ENCODE measurements around the gene YEATS4. TPM values are rescaled to one million over a fixed set of nuclear protein-coding genes. Genes with fewer than 3 reads are reported as not detected.
"Not testable (repeated sequence)": the region's sequence is repeated elsewhere in the genome, so short reads cannot be mapped to it uniquely, and the experiment has no call there.

Gene YEATS4
- polyA plus RNA-seq, result 10 to 100 TPM in 1 of 2 donors, 1 to 10 TPM in 1; 6.8 to 14.7 TPM

- no peaks in the 10 kb centered on the region for H3K9me3 ChIP-seq (ENCODE audit: control insufficient read depth in 2 of 2, insufficient read depth in 1 of 2, low read depth in 1 of 2, low read length in 1 of 2)
- no peaks in the 10 kb centered on the region for H3K27me3 ChIP-seq (ENCODE audit: control insufficient read depth in 1 of 2, insufficient read depth in 2 of 2, low read length in 2 of 2)
- H3K27ac ChIP-seq (ENCODE audit: low read depth in 2 of 2, low read length in 1 of 2), result peak within 1 kb of the TSS; percentile 98 to 99
- WGBS, 2 donors, result 0% methylated on average over 62 to 70 of the region's 70 CpGs
- no peaks in the 10 kb centered on the region for H3K36me3 ChIP-seq (ENCODE audit: control insufficient read depth in 2 of 2, insufficient read depth in 2 of 2, low read length in 1 of 2)
- H3K4me3 ChIP-seq (ENCODE audit: low read depth in 1 of 2, low read length in 2 of 2), result peak within 1 kb of the TSS; percentile 82 to 94
- no peaks in the 10 kb centered on the region for H3K4me1 ChIP-seq (ENCODE audit: control insufficient read depth in 2 of 2, insufficient read depth in 2 of 2, low read length in 1 of 2)
Observed at GRCh38 chr12:69359531-69360347, at the start of gene YEATS4. Gene YEATS4 (plus strand): TSS chr12:69359743. CDS start chr12:69359973, 230 bp downstream.

- Histone ChIP-seq H3K27me3 (ENCODE audit: control insufficient read depth in 1 of 2, insufficient read depth in 2 of 2, low read length in 2 of 2) (no peaks in the 10 kb centered on the region), H3K9me3 (ENCODE audit: control insufficient read depth in 2 of 2, insufficient read depth in 1 of 2, low read depth in 1 of 2, low read length in 1 of 2) (peaks cover 4 to 5% of the 10 kb centered on the region in 2 donors), H3K4me3 (ENCODE audit: low read depth in 1 of 2, low read length in 2 of 2) (no peak overlapping the region), H3K27ac (ENCODE audit: low read depth in 2 of 2, low read length in 1 of 2) (no peak overlapping the region), H3K36me3 (ENCODE audit: control insufficient read depth in 2 of 2, insufficient read depth in 2 of 2, low read length in 1 of 2) (no peaks in the 10 kb centered on the region), H3K4me1 (ENCODE audit: control insufficient read depth in 2 of 2, insufficient read depth in 2 of 2, low read length in 1 of 2) (no peaks in the 10 kb centered on the region)
- WGBS, 2 donors, result 95 to 98% methylated on average over 3 of the region's 3 CpGs
Observed at GRCh38 chr12:69313209-69313608, 46.3 kb upstream of the YEATS4 start.

GRCh38 chr12:69316784-69317183, 42.8 kb upstream of the YEATS4 start:
- H3K4me3 ChIP-seq (ENCODE audit: low read depth in 1 of 2, low read length in 2 of 2); H3K27me3 ChIP-seq (ENCODE audit: control insufficient read depth in 1 of 2, insufficient read depth in 2 of 2, low read length in 2 of 2); H3K36me3 ChIP-seq (ENCODE audit: control insufficient read depth in 2 of 2, insufficient read depth in 2 of 2, low read length in 1 of 2); H3K9me3 ChIP-seq (ENCODE audit: control insufficient read depth in 2 of 2, insufficient read depth in 1 of 2, low read depth in 1 of 2, low read length in 1 of 2); H3K4me1 ChIP-seq (ENCODE audit: control insufficient read depth in 2 of 2, insufficient read depth in 2 of 2, low read length in 1 of 2); H3K27ac ChIP-seq (ENCODE audit: low read depth in 2 of 2, low read length in 1 of 2): not testable (repeated sequence)

GRCh38 chr12:69317233-69317632, 42.3 kb upstream of the YEATS4 start:
- 80 to 86% methylated on average over 2 of the region's 2 CpGs for WGBS, 2 donors
- not testable (repeated sequence) for H3K4me3 ChIP-seq (ENCODE audit: low read depth in 1 of 2, low read length in 2 of 2); H3K4me1 ChIP-seq (ENCODE audit: control insufficient read depth in 2 of 2, insufficient read depth in 2 of 2, low read length in 1 of 2); H3K27me3 ChIP-seq (ENCODE audit: control insufficient read depth in 1 of 2, insufficient read depth in 2 of 2, low read length in 2 of 2); H3K27ac ChIP-seq (ENCODE audit: low read depth in 2 of 2, low read length in 1 of 2); H3K36me3 ChIP-seq (ENCODE audit: control insufficient read depth in 2 of 2, insufficient read depth in 2 of 2, low read length in 1 of 2); H3K9me3 ChIP-seq (ENCODE audit: control insufficient read depth in 2 of 2, insufficient read depth in 1 of 2, low read depth in 1 of 2, low read length in 1 of 2)

GRCh38 chr12:69318225-69318624, 41.3 kb upstream of the YEATS4 start:
- no peaks in the 10 kb centered on the region for H3K4me1 ChIP-seq (ENCODE audit: control insufficient read depth in 2 of 2, insufficient read depth in 2 of 2, low read length in 1 of 2)
- 93 to 95% methylated on average over 2 of the region's 2 CpGs for WGBS, 2 donors
- H3K9me3 ChIP-seq (ENCODE audit: control insufficient read depth in 2 of 2, insufficient read depth in 1 of 2, low read depth in 1 of 2, low read length in 1 of 2), result peaks cover 0 to 5% of the 10 kb centered on the region in 2 donors
- H3K36me3 ChIP-seq (ENCODE audit: control insufficient read depth in 2 of 2, insufficient read depth in 2 of 2, low read length in 1 of 2), result no peaks in the 10 kb centered on the region
- H3K27me3 ChIP-seq (ENCODE audit: control insufficient read depth in 1 of 2, insufficient read depth in 2 of 2, low read length in 2 of 2), result no peaks in the 10 kb centered on the region
- no peak overlapping the region for H3K4me3 ChIP-seq (ENCODE audit: low read depth in 1 of 2, low read length in 2 of 2)
- no peak overlapping the region for H3K27ac ChIP-seq (ENCODE audit: low read depth in 2 of 2, low read length in 1 of 2)

- no peaks in the 10 kb centered on the region for H3K27me3 ChIP-seq (ENCODE audit: control insufficient read depth in 1 of 2, insufficient read depth in 2 of 2, low read length in 2 of 2)
- 61 to 64% methylated on average over 1 of the region's 1 CpG for WGBS, 2 donors
- H3K36me3 ChIP-seq (ENCODE audit: control insufficient read depth in 2 of 2, insufficient read depth in 2 of 2, low read length in 1 of 2), result no peaks in the 10 kb centered on the region
- peaks cover 0 to under 1% of the 10 kb centered on the region in 2 donors for H3K9me3 ChIP-seq (ENCODE audit: control insufficient read depth in 2 of 2, insufficient read depth in 1 of 2, low read depth in 1 of 2, low read length in 1 of 2)
- H3K4me3 ChIP-seq (ENCODE audit: low read depth in 1 of 2, low read length in 2 of 2), result no peak overlapping the region
- H3K27ac ChIP-seq (ENCODE audit: low read depth in 2 of 2, low read length in 1 of 2), result no peak overlapping the region
- H3K4me1 ChIP-seq (ENCODE audit: control insufficient read depth in 2 of 2, insufficient read depth in 2 of 2, low read length in 1 of 2), result no peaks in the 10 kb centered on the region
Observed at GRCh38 chr12:69321351-69321750, 38.2 kb upstream of the YEATS4 start.

- no peaks in the 10 kb centered on the region for H3K9me3 ChIP-seq (ENCODE audit: control insufficient read depth in 2 of 2, insufficient read depth in 1 of 2, low read depth in 1 of 2, low read length in 1 of 2)
- no peaks in the 10 kb centered on the region for H3K4me1 ChIP-seq (ENCODE audit: control insufficient read depth in 2 of 2, insufficient read depth in 2 of 2, low read length in 1 of 2)
- no peaks in the 10 kb centered on the region for H3K27me3 ChIP-seq (ENCODE audit: control insufficient read depth in 1 of 2, insufficient read depth in 2 of 2, low read length in 2 of 2)
- 86 to 87% methylated on average over 2 of the region's 2 CpGs for WGBS, 2 donors
- no peaks in the 10 kb centered on the region for H3K36me3 ChIP-seq (ENCODE audit: control insufficient read depth in 2 of 2, insufficient read depth in 2 of 2, low read length in 1 of 2)
- no peak overlapping the region for H3K27ac ChIP-seq (ENCODE audit: low read depth in 2 of 2, low read length in 1 of 2)
- no peak overlapping the region for H3K4me3 ChIP-seq (ENCODE audit: low read depth in 1 of 2, low read length in 2 of 2)
Observed at GRCh38 chr12:69324797-69325466, 34.6 kb upstream of the YEATS4 start.

- no peak overlapping the region for H3K4me3 ChIP-seq (ENCODE audit: low read depth in 1 of 2, low read length in 2 of 2)
- H3K27me3 ChIP-seq (ENCODE audit: control insufficient read depth in 1 of 2, insufficient read depth in 2 of 2, low read length in 2 of 2), result no peaks in the 10 kb centered on the region
- H3K36me3 ChIP-seq (ENCODE audit: control insufficient read depth in 2 of 2, insufficient read depth in 2 of 2, low read length in 1 of 2), result no peaks in the 10 kb centered on the region
- no peaks in the 10 kb centered on the region for H3K9me3 ChIP-seq (ENCODE audit: control insufficient read depth in 2 of 2, insufficient read depth in 1 of 2, low read depth in 1 of 2, low read length in 1 of 2)
- no peak overlapping the region for H3K27ac ChIP-seq (ENCODE audit: low read depth in 2 of 2, low read length in 1 of 2)
- 72 to 87% methylated on average over 3 of the region's 3 CpGs for WGBS, 2 donors
- H3K4me1 ChIP-seq (ENCODE audit: control insufficient read depth in 2 of 2, insufficient read depth in 2 of 2, low read length in 1 of 2), result peaks cover 0 to 2% of the 10 kb centered on the region in 2 donors
Observed at GRCh38 chr12:69328426-69328825, 31.1 kb upstream of the YEATS4 start.

GRCh38 chr12:69329669-69330428, 29.7 kb upstream of the YEATS4 start:
- WGBS, 2 donors, result 52 to 66% methylated on average over 8 of the region's 8 CpGs
- no peak overlapping the region for H3K4me3 ChIP-seq (ENCODE audit: low read depth in 1 of 2, low read length in 2 of 2)
- no peaks in the 10 kb centered on the region for H3K36me3 ChIP-seq (ENCODE audit: control insufficient read depth in 2 of 2, insufficient read depth in 2 of 2, low read length in 1 of 2)
- H3K27me3 ChIP-seq (ENCODE audit: control insufficient read depth in 1 of 2, insufficient read depth in 2 of 2, low read length in 2 of 2), result no peaks in the 10 kb centered on the region
- no peaks in the 10 kb centered on the region for H3K9me3 ChIP-seq (ENCODE audit: control insufficient read depth in 2 of 2, insufficient read depth in 1 of 2, low read depth in 1 of 2, low read length in 1 of 2)
- no peak overlapping the region for H3K27ac ChIP-seq (ENCODE audit: low read depth in 2 of 2, low read length in 1 of 2)
- peaks cover 0 to 2% of the 10 kb centered on the region in 2 donors for H3K4me1 ChIP-seq (ENCODE audit: control insufficient read depth in 2 of 2, insufficient read depth in 2 of 2, low read length in 1 of 2)

All from esophagus (tissue), 2 donors.